ENCODE data around the gene TVP23C. TPM values are rescaled to one million over a fixed set of nuclear protein-coding genes. Genes with fewer than 3 reads are reported as not detected.

Gene TVP23C
- total RNA-seq, 1 donor from 2014 or later: 13.8 TPM

- DNase-seq (ENCODE audit: low spot score): no peak
Measured at GRCh38 chr17:15465045-15465701, 98.1 kb downstream of the TVP23C start.

GRCh38 chr17:15464231-15464985 is 98.9 kb downstream of the TVP23C start:
- no peak for DNase-seq (ENCODE audit: low spot score)

GRCh38 chr17:15462976-15463772 is 100.1 kb downstream of the TVP23C start:
- peak; percentile 47 for DNase-seq (ENCODE audit: low spot score)

- no peak for DNase-seq (ENCODE audit: low spot score)
Measured at GRCh38 chr17:15457723-15458094, 105.6 kb downstream of the TVP23C start.

- peak; percentile 37 for DNase-seq (ENCODE audit: low spot score)
Measured at GRCh38 chr17:15456972-15457722, 106.1 kb downstream of the TVP23C start.

- DNase-seq (ENCODE audit: low spot score): no peak
Measured at GRCh38 chr17:15456496-15456895, 106.8 kb downstream of the TVP23C start.

- DNase-seq (ENCODE audit: low spot score): no peak
Measured at GRCh38 chr17:15454346-15454745, 108.9 kb downstream of the TVP23C start.

- no peak for DNase-seq (ENCODE audit: low spot score)
Measured at GRCh38 chr17:15453782-15454181, 109.5 kb downstream of the TVP23C start.

GRCh38 chr17:15453246-15453645 is 110.0 kb downstream of the TVP23C start:
- DNase-seq (ENCODE audit: low spot score): no peak

- no peak for DNase-seq (ENCODE audit: low spot score)
Measured at GRCh38 chr17:15452746-15453145, 110.5 kb downstream of the TVP23C start.

Other genes starting within 250 kb of the TVP23C start
- 1.2 TPM for gene TEKT3, start 221.9 kb downstream of the TVP23C start, total RNA-seq
- 6.0 TPM for gene CDRT4, start 95.9 kb downstream of the TVP23C start, total RNA-seq
- gene FBXW10B, start 56.2 kb upstream of the TVP23C start, total RNA-seq: 1.6 TPM
- gene TRIM16, start 120.8 kb upstream of the TVP23C start, total RNA-seq: 28.0 TPM
- 23.1 TPM for gene ZNF286A, start 136.3 kb upstream of the TVP23C start, total RNA-seq
- gene TBC1D26, start 168.8 kb upstream of the TVP23C start, total RNA-seq: not detected